ENCODE measurements around the gene CLTCL1. TPM values are rescaled to one million over a fixed set of nuclear protein-coding genes. Genes with fewer than 3 reads are reported as not detected.
A peak's percentile ranks its signal among the peaks of the same experiment; 100 is the strongest.

The CLTCL1 gene
- total and polyA plus RNA-seq, 9 of the 15 experiments (the other 6 are each of a cell fraction or from before 2014, with no cell fraction given): 1.1 to 11.7 (median 5.0) TPM

- TF ChIP-seq SETDB1 (IDR thresholded peaks at IDR 0.05; ENCODE audit: low read length) (peak; percentile 95), OTX1 (CRISPR knock-in tag; IDR thresholded peaks at IDR 0.05) (peak; percentile 71; the same call in 1 of the 2 replicates), TRIM24 (IDR thresholded peaks at IDR 0.05) (no peak), CREB3L1 (IDR thresholded peaks at IDR 0.05; ENCODE audit: borderline replicate concordance, low read depth) (no peak), ERF (CRISPR knock-in tag; IDR thresholded peaks at IDR 0.05) (no peak), KDM5B (IDR thresholded peaks at IDR 0.05; ENCODE audit: insufficient replicate concordance, low read depth, low read length) (peak; percentile 35), HBP1 (CRISPR knock-in tag; IDR thresholded peaks at IDR 0.05) (peak; percentile 70; the same call in 1 of the 2 replicates), CAMTA2 (CRISPR knock-in tag; conservative IDR thresholded peaks at IDR 0.05) (peak; percentile 66; the same call in 1 of the 2 replicates), THAP12 (CRISPR knock-in tag; IDR thresholded peaks at IDR 0.05) (peak; percentile 21; the same call in 1 of the 2 replicates)
- TF ChIP-seq, protein P1, sequence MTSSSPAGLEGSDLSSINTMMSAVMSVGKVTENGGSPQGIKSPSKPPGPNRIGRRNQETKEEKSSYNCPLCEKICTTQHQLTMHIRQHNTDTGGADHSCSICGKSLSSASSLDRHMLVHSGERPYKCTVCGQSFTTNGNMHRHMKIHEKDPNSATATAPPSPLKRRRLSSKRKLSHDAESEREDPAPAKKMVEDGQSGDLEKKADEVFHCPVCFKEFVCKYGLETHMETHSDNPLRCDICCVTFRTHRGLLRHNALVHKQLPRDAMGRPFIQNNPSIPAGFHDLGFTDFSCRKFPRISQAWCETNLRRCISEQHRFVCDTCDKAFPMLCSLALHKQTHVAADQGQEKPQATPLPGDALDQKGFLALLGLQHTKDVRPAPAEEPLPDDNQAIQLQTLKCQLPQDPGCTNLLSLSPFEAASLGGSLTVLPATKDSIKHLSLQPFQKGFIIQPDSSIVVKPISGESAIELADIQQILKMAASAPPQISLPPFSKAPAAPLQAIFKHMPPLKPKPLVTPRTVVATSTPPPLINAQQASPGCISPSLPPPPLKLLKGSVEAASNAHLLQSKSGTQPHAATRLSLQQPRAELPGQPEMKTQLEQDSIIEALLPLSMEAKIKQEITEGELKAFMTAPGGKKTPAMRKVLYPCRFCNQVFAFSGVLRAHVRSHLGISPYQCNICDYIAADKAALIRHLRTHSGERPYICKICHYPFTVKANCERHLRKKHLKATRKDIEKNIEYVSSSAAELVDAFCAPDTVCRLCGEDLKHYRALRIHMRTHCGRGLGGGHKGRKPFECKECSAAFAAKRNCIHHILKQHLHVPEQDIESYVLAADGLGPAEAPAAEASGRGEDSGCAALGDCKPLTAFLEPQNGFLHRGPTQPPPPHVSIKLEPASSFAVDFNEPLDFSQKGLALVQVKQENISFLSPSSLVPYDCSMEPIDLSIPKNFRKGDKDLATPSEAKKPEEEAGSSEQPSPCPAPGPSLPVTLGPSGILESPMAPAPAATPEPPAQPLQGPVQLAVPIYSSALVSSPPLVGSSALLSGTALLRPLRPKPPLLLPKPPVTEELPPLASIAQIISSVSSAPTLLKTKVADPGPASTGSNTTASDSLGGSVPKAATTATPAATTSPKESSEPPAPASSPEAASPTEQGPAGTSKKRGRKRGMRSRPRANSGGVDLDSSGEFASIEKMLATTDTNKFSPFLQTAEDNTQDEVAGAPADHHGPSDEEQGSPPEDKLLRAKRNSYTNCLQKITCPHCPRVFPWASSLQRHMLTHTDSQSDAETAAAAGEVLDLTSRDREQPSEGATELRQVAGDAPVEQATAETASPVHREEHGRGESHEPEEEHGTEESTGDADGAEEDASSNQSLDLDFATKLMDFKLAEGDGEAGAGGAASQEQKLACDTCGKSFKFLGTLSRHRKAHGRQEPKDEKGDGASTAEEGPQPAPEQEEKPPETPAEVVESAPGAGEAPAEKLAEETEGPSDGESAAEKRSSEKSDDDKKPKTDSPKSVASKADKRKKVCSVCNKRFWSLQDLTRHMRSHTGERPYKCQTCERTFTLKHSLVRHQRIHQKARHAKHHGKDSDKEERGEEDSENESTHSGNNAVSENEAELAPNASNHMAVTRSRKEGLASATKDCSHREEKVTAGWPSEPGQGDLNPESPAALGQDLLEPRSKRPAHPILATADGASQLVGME (CRISPR knock-in tag; IDR thresholded peaks at IDR 0.05): peak; percentile 27
Observed at GRCh38 chr22:19173047-19174035, 118.2 kb downstream of the CLTCL1 start (continued).
